GM21526 (cell line): Measurements from ENCODE around the gene STOML1.

ENCODE experiments used
- ATAC-seq: cut with Tn5 transposase; IDR thresholded peaks from one replicate; pipeline ENCODE4 v1.9.1; 2021; ENCODE audit warnings: moderate library complexity; ENCODE audit not compliant: unreplicated experiment, low FRiP score

Gene STOML1

GRCh38 chr15:74022706-74023470, 30.8 kb upstream of the STOML1 start:
- no peak for ATAC-seq

- no peak for ATAC-seq
These were observed 27.6 kb upstream of the STOML1 start for GRCh38 chr15:74019734-74020133.

- ATAC-seq: no peak
These were observed 21.3 kb upstream of the STOML1 start for GRCh38 chr15:74013374-74013894.

GRCh38 chr15:74011610-74012009, 19.5 kb upstream of the STOML1 start:
- no peak for ATAC-seq

GRCh38 chr15:74010929-74011540, 18.9 kb upstream of the STOML1 start:
- no peak for ATAC-seq

GRCh38 chr15:74008901-74009300, 16.8 kb upstream of the STOML1 start:
- ATAC-seq: no peak

GRCh38 chr15:74007820-74008371, 15.8 kb upstream of the STOML1 start:
- no peak for ATAC-seq

GRCh38 chr15:74006774-74007639, 14.9 kb upstream of the STOML1 start:
- ATAC-seq: no peak

GRCh38 chr15:73997986-73998385, 5.9 kb upstream of the STOML1 start:
- no peak for ATAC-seq

GRCh38 chr15:73996939-73997338, 4.8 kb upstream of the STOML1 start:
- no peak for ATAC-seq

- no peak for ATAC-seq
These were observed 4.2 kb upstream of the STOML1 start for GRCh38 chr15:73996267-73996666.

GRCh38 chr15:73994912-73995622, 3.0 kb upstream of the STOML1 start:
- no peak for ATAC-seq

GRCh38 chr15:73994413-73994883, 2.4 kb upstream of the STOML1 start, which contains the start of gene PML:
Gene PML, plus strand, starts transcription at chr15:73994716. Its CDS starts 97 bp downstream, at chr15:73994813.
- peak; percentile 64 for ATAC-seq

GRCh38 chr15:73993211-73993994, 1.3 kb upstream of the STOML1 start:
- ATAC-seq: no peak

GRCh38 chr15:73992594-73992898, 451 bp upstream of the STOML1 start:
- ATAC-seq: no peak

GRCh38 chr15:73991260-73991659, 835 bp downstream of the STOML1 start:
- ATAC-seq: no peak

GRCh38 chr15:73990250-73991005, 1.7 kb downstream of the STOML1 start:
- ATAC-seq: no peak

GRCh38 chr15:73989001-73989798, 2.9 kb downstream of the STOML1 start:
- no peak for ATAC-seq
